K562 (cell line): Measurements from ENCODE around the gene CH25H. TPM values are rescaled to one million over a fixed set of nuclear protein-coding genes. Genes with fewer than 3 reads are reported as not detected.
"Not testable (repeated sequence)": the region's sequence is repeated elsewhere in the genome, so short reads cannot be mapped to it uniquely, and the experiment has no call there.

Source experiments
- ATAC-seq: fragments of 200-7000 bp; cut with Tn5 transposase; 3 replicates; pipeline ENCODE4 v1.9.1; 2020; ENCODE audit warnings: moderate library complexity
- BruUV-seq: library from RNA; stranded (reverse); fragments of 400-500 nt; replicated peaks from 2 replicates; lab custom pipeline; 2021; lab: Mats Ljungman, UMichigan
- CTCF ChIA-PET: fragments of 300-600 bp; formaldehyde crosslinking; extraction: SDS; loops from one replicate; lab custom pipeline; 2021; ENCODE audit warnings: low intra/inter-chr PET ratio; lab: Yijun Ruan, JAX
- POLR2A ChIA-PET: fragments of 300-600, 350-650 bp; sonication (Branson Sonifier 250); formaldehyde crosslinking; extraction: SDS; loops from one replicate; lab custom pipeline; 2021; ENCODE audit warnings: antibody characterized with exemption, inconsistent platforms; lab: Yijun Ruan, JAX
- DNase-seq, 4 experiments: peaks; one replicate each; pipeline versions ENCODE4 v3.0.0 to v3.0.0-alpha.2; 2011 to 2018; ENCODE audit warnings: low spot score in 3 of 4, mixed read lengths in 3 of 4; ENCODE audit errors: extremely low read depth in 1 of 4
- FAIRE-seq: peaks from 2 replicates; lab custom pipeline; 2011; peaks lifted over from hg19 to GRCh38; lab: Jason Lieb, UNC
- H2AFZ ChIP-seq: 2 replicates; pipeline ENCODE4 v1.6.0; 2011; ENCODE audit warnings: low read depth, low read length, control low read depth, inconsistent platforms
- H3K27ac ChIP-seq: fragments of 200-600 bp; 3 replicates; pipeline ENCODE4 v1.8.0; 2011; ENCODE audit warnings: low read depth, mild to moderate bottlenecking, control low read depth, inconsistent platforms, low read length, moderate library complexity, mixed read lengths; ENCODE audit errors: extremely low read depth
- H3K27me3 ChIP-seq, 2 experiments: fragments of 300-600 bp in 1 of 2; 2 replicates in 1 of 2; 3 replicates in 1 of 2; pipeline versions ENCODE4 v1.6.0 to v1.8.0; 2011; ENCODE audit warnings: inconsistent platforms in 2 of 2, low read length in 2 of 2, mild to moderate bottlenecking in 1 of 2, mixed read lengths in 1 of 2, moderate library complexity in 1 of 2; ENCODE audit not compliant: control insufficient read depth in 2 of 2, insufficient read depth in 2 of 2
- H3K36me3 ChIP-seq: fragments of 300-600 bp; 3 replicates; pipeline ENCODE4 v1.8.0; 2011; ENCODE audit warnings: mild to moderate bottlenecking, low read length, inconsistent platforms; ENCODE audit not compliant: control insufficient read depth, insufficient read depth
- H3K4me1 ChIP-seq, 2 experiments: fragments of 200-600 bp in 1 of 2; replicated peaks in 1 of 2; 2 replicates in 1 of 2; 3 replicates in 1 of 2; pipeline versions ENCODE4 v1.5.1 to v1.8.0; 2011; ENCODE audit warnings: inconsistent platforms in 2 of 2, low read length in 2 of 2, mild to moderate bottlenecking in 1 of 2, mixed read lengths in 1 of 2, moderate library complexity in 1 of 2; ENCODE audit not compliant: control insufficient read depth in 2 of 2, insufficient read depth in 2 of 2
- H3K4me2 ChIP-seq: 2 replicates; pipeline ENCODE4 v1.6.1; 2011; ENCODE audit warnings: low read length, control low read depth, inconsistent platforms, mixed read lengths; ENCODE audit not compliant: insufficient read depth
- H3K4me3 ChIP-seq: fragments of 200-600 bp; sonication (generic), shearing (Covaris generic); 2 replicates; pipeline ENCODE4 v1.5.1; 2016; ENCODE audit warnings: control low read depth, inconsistent platforms
- H3K79me2 ChIP-seq: fragments of 200-600 bp; 3 replicates; pipeline ENCODE4 v1.8.0; 2011; ENCODE audit warnings: low read length, inconsistent platforms; ENCODE audit not compliant: control insufficient read depth, insufficient read depth
- H3K9ac ChIP-seq, 2 experiments: 2 replicates each; pipeline versions ENCODE4 v1.6.0 to v1.6.1; 2011; ENCODE audit warnings: low read depth in 2 of 2, low read length in 2 of 2, control low read depth in 1 of 2, inconsistent platforms in 1 of 2, mild to moderate bottlenecking in 1 of 2, mixed read lengths in 1 of 2; ENCODE audit not compliant: insufficient read depth in 1 of 2
- H3K9me1 ChIP-seq: one replicate; pipeline ENCODE4 v1.6.0; 2011; ENCODE audit warnings: inconsistent platforms, mild to moderate bottlenecking, low read length, moderate library complexity; ENCODE audit not compliant: control insufficient read depth, insufficient read depth
- H3K9me3 ChIP-seq: replicated peaks from 2 replicates; pipeline ENCODE4 v1.5.1; 2011; ENCODE audit warnings: low read depth, low read length, inconsistent platforms; ENCODE audit not compliant: control insufficient read depth, insufficient read depth
- H4K20me1 ChIP-seq: replicated peaks from 2 replicates; pipeline ENCODE4 v1.6.1; 2011; ENCODE audit warnings: low read length, inconsistent platforms, mixed read lengths; ENCODE audit not compliant: control insufficient read depth, insufficient read depth
- KLF16 ChIP-seq: IDR thresholded peaks from 2 replicates; pipeline ENCODE4 v1.6.1; 2016; ENCODE audit warnings: antibody characterized with exemption
- POLR2A ChIP-seq: fragments of 450-650 bp; conservative IDR thresholded peaks from 2 replicates; pipeline ENCODE4 v1.6.1; 2016
- TRIM24 ChIP-seq, 2 experiments: fragments of 450-650 bp; IDR thresholded peaks; 2 replicates each; pipeline ENCODE4 v1.6.1; 2016
- XRCC5 ChIP-seq: fragments of 200-400 bp; formaldehyde crosslinking; IDR thresholded peaks from 2 replicates; pipeline ENCODE4 v1.6.1; 2017; ENCODE audit warnings: low read depth, mild to moderate bottlenecking, low read length
- WGBS: fragments of 100-300 bp; shearing (Covaris generic); methylation state at CpG from one replicate; pipeline ENCODE4 v1.1.6; 2016; ENCODE audit warnings: low coverage, mixed read lengths; ENCODE audit not compliant: insufficient coverage; ENCODE audit errors: missing lambda C conversion rate; 5-methylcytosine and 5-hydroxymethylcytosine counted together
- in situ Hi-C: fragments of 300-500 bp; cut with MboI; formaldehyde crosslinking; loops from 4 replicates; pipeline ENCODE4 v1.15.0; 2018; ENCODE audit warnings: inconsistent platforms, mixed read lengths
- intact Hi-C: fragments of 100-400 bp; cut with micrococcal nuclease; formaldehyde crosslinking; loops from 2 replicates; pipeline ENCODE4 v1.14.2; 2022
- polyA plus RNA-seq, 8 experiments: library from polyadenylated mRNA; depleted of rRNA in 4 of 8; stranded (reverse) in 5 of 8; unstranded in 3 of 8; fragments of >200 nt; fragmentation: Nextera tagmentation in 2 of 8; fragmentation: Illumina TruSeq in 1 of 8; extraction: Ambion mirVana in 2 of 8; extraction: Trizol in 1 of 8; gene quantifications; 2 replicates each; pipeline versions ENCODE4 v1.2.1 to v1.2.3, GENCODE V29; 2011 to 2014; ENCODE audit warnings: inconsistent platforms in 1 of 8, missing spikeins in 1 of 8
- total RNA-seq, 7 experiments: library from RNA; depleted of rRNA in 6 of 7; stranded (reverse); fragments of >200 nt in 6 of 7; fragmentation: Illumina TruSeq in 2 of 7; extraction: Trizol in 2 of 7; gene quantifications; 2 replicates each; pipeline versions ENCODE4 v1.2.1 to v1.2.3, GENCODE V29; 2011 to 2021; ENCODE audit warnings: low replicate concordance in 1 of 7

CH25H gene
- total and polyA plus RNA-seq, 9 of the 15 experiments (the other 6 are each of a cell fraction or from before 2014, with no cell fraction given) = not detected

DNA sequence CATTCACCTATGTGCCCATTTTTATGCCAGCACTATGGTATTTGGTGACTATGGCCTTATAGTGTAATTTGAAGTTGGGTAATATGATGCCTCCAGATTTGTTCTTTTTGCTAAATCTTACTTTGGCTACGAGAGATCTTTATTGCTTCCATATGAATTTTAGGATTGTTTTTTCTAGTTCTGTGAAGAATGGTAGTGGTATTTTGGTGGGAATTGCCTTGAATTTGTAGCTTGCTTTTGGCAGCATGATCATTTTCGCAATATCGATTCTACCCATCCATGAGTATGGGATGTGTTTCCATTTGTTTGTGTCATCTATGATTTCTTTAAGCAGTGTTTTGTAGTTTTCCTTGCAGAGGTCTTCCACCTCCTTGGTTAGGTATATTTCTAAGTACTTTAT, 15.8 kb downstream of the CH25H start:
- FAIRE-seq, H3K36me3 ChIP-seq, H3K9ac ChIP-seq, H3K9me1 ChIP-seq, H3K4me3 ChIP-seq, H3K27ac ChIP-seq, H3K79me2 ChIP-seq, H3K4me1 ChIP-seq, DNase-seq, H2AFZ ChIP-seq, intact Hi-C loops, ATAC-seq, CTCF ChIA-PET, BruUV-seq, in situ Hi-C loops, H3K27me3 ChIP-seq, H4K20me1 ChIP-seq, H3K4me2 ChIP-seq, H3K9me3 ChIP-seq: not testable (repeated sequence)
- POLR2A ChIA-PET = interaction anchor here (0.6 kb wide), 1 partner anchor 11 kb away, joined by 3 read pairs; no protein-coding TSS in a partner anchor
- WGBS = 0% methylated on average over 2 of the region's 3 CpGs

- in situ Hi-C loops = no loop called here
- DNase-seq (no peak), ATAC-seq (no peak), FAIRE-seq (no peak)
- no peaks in the 10 kb centered on the region for H3K9me1 ChIP-seq
- no peak overlapping the region for H2AFZ ChIP-seq
- H3K79me2 ChIP-seq = no peaks in the 10 kb centered on the region
- H3K4me3 ChIP-seq = no peak overlapping the region
- no peak overlapping the region for H3K4me2 ChIP-seq
- H3K36me3 ChIP-seq = no peaks in the 10 kb centered on the region
- no peak overlapping the region for H3K9ac ChIP-seq
- ChIA-PET POLR2A (no interaction called here), CTCF (no interaction called here)
- H3K27me3 ChIP-seq = no peaks in the 10 kb centered on the region
- no peaks in the 10 kb centered on the region for H4K20me1 ChIP-seq
- H3K27ac ChIP-seq = no peak overlapping the region
- intact Hi-C loops = no loop called here
- no peaks in the 10 kb centered on the region for H3K4me1 ChIP-seq
- TF ChIP-seq POLR2A (no peak), XRCC5 (no peak), TRIM24 (IDR thresholded peaks at IDR 0.05) (no peak), KLF16 (no peak)
- WGBS = 3% methylated on average over 2 of the region's 2 CpGs
- no TSS peak for BruUV-seq
- no peaks in the 10 kb centered on the region for H3K9me3 ChIP-seq
Observed at GRCh38 chr10:89189211-89189734, 17.8 kb downstream of the CH25H start.
